Stimulated activated CD8-positive, alpha-beta memory T cell treated with anti-CD3 and anti-CD28 coated beads, Interleukin-2, amount 100 ng/mL, for 1 hour (primary cell): ENCODE results near the gene FAM120C.
A peak's percentile ranks its signal among the peaks of the same experiment; 100 is the strongest.

ENCODE experiments used
- DNase-seq, 2 donors: peaks; one replicate each; pipeline ENCODE4 v3.0.0-alpha.2; 2020; ENCODE audit warnings: low read depth in 2 of 2

The FAM120C gene, protein sequence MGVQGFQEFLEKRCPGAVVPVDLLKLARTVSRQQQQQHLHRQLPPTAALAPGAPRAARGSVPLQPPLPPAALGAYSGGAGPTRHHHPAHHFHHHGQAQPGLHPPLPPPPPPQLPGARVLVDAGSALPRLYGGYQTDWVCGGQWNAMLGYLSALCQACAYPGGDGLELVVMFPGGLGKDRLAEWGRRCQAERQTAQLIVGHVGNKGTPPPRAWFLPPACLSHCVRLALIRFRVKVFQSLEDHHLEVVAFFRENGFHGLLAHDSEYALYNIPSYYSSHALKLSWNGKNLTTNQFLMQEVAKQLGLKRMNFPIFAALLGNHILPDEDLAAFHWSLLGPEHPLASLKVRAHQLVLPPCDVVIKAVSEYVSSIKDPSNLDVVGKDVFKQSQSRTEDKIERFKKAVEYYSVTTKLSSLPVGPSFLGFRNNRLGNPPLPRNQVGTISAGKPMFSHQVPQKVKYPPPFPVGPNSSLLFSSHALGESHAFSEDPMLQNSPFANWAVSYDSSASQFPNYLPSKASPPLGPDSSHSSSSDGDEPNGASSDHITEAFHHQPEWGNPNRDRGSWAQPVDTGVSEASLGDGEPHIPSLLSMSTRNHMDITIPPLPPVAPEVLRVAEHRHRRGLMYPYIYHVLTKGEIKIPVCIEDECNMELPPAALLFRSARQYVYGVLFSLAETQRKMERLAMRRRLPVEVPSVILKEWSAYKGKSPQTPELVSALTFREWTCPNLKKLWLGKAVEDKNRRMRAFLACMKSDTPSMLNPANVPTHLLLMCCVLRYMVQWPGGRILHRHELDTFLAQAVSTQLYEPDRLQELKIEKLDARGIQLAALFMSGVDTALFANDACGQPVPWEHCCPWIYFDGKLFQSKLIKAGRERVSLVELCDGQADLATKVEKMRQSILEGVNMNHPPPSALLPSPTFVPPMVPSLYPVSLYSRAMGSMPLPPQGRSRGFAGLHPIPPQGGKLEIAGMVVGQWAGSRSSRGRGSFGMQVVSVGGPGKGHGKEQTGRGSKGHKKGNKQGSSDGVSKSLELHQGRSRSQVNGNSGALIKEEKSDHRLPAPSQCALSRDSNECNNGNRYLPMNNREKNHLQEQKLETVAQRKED

DNA sequence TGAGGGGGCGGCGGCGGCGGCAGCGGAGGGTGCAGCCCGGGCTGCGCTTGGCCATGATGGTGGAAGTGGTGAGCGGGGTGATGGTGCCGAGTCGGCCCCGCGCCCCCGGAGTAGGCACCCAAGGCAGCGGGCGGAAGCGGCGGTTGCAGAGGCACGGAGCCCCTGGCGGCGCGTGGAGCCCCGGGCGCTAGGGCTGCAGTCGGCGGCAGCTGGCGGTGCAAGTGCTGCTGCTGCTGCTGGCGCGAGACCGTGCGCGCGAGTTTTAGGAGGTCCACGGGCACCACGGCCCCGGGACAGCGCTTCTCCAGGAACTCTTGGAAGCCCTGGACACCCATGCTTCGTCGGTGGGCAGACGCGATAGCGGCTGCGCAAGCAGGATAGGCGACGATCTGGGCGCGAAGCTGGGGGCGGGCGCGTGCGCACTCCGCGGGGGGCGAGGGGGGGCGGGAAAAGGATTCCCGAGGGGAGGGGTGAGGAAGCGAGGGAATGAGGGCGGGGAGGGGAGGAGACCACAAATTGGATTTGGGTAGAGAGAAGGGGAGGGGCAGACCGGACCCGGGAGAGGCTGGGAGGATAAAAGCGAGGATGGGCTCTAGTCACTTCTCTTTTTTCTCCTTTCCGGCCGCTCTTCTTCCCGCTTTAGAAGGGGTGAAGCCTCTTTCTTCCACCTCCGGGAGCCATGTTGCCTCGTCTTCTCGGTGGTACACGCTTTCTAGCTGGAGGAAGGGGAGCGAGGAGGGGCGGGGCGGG lies at the start of gene FAM120C:
FAM120C (minus strand) TSS at position 391 of the 750 bp plus-strand sequence; CDS start at position 335, 56 bp downstream.
- DNase-seq, result peak; percentile 7 to 33

DNA sequence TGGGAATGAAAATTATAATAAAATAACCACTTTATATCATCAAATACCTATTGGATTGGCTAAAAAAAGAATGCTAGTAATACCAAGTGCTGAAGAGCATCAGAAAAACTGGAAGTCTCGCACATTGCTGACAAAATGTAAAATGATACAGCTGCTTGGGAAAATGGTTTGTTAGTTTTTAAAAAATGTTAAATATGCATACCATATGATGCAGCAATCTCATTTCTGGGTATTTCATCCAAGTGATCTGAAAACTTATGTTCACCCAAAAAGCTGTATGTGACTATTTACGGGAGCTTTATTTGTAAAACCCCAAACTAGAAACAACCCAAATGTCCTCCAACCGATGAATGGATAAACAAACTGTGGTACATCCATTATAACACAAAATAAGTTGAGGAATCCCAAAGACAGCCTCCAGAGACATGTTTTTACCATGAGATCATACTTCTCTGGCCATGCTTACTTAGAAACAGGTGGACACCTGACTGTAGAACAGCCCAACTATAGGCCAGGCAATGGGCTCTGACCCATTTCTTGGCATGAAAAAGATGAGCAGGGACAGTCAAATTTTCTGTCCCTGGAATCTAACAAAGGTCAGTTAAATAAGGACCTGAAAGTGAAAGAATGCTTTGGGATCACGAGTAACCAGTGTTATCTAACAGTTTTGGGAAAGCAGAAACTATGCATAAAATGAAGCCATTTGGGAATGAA lies 47.5 kb upstream of the FAM120C start:
- no peak for DNase-seq

DNA sequence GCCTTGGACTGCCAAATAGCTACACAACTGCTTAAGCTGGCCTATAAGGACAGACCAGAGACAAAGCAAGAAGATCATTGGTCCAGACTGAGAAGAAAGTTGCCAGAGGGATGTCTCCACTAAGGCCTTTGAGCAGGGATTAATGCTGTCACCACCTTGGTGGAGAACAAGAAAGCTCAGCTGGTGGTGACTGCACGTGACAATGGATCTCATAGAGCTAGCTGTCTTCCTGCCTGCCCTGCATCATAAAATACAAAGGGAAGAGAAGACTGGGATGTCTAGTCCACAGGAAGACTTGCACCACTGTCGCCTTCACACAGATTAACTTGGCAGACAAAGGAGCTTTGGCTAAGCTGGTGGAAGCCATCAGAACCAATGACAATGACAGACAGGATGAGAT lies 40.5 kb upstream of the FAM120C start:
- DNase-seq, result no peak

DNA sequence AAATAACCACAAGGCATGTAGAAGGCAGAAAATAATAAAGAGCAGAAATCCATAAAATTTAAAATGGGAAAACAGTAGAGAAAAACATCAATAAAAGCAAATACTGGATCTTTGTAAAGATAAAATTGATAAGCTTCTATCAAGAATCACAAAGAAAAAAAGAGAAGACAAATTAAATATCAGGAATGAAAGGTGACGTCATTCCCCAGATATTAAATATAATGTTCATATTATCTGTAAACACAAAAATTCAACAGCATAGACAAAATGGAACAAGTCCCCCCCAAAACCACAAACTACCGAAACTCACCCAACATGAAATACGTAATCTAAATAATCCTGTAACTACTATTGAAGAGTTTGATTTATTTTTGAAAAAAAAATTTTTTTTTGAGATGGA lies 30.5 kb upstream of the FAM120C start:
- DNase-seq, result no peak

DNA sequence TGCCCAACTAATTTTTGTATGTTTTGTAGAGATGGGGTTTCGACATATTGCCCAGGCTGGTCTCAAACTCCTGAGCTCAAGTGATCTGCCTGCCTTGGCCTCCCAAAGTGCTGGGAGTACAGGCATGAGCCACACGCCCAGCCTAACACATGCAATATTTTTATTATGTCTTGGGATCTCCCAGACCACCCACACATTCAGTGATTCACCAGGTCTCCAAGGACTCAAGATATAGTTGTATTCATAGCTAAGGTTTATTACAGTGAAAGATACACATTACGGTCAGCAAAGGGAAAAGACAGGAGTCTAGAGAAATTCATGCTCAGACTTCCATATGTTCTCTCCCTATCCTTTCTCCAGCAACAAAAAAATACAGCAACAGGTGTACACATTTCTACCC lies 25.5 kb upstream of the FAM120C start:
- no peak for DNase-seq

DNA sequence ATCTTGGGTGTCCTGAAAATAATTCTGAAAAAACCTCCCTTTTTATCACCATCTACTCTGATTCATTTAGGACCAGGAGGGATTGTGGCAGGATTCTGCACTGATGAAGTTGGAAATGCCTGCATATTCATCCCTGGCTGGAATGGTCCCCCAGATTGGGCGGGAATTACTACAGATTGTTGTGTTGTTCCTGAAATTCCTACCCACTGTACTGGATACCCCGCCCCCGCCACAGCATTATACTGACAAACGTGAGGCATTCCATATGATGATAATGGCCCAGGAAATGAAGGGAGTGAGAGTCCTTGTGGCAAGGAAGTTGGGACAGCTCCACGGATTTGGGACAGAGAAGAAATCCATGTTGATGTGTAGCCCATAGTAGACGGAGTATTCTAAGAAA lies 15.2 kb upstream of the FAM120C start:
- no peak for DNase-seq

DNA sequence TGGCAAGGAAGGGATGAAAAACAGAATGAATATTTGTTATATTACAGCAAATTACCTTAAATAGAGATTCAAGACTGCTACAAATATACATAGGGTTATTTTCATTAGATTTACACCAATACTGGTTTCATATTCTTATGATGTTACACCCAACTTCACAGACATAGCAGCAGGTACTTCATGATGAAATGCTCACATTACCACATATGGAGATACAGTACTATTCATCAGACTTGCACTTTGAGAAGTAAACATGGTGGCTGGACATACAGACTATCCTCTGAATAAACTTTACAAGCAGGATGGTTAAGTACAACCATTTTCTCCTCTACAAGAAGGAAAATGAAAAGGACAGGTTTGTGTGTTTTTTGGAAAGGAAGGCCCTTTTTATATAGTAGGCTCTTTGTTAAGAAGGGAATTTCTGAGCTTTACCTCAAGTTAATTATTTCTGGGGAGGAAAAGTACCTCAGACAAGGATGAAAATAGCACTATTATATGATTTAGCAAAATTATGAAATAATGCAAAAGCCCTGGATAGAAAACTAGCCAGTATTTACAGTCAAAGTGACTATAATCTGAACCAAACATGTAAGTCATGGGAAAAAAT lies 12.0 kb upstream of the FAM120C start:
- DNase-seq, result no peak

DNA sequence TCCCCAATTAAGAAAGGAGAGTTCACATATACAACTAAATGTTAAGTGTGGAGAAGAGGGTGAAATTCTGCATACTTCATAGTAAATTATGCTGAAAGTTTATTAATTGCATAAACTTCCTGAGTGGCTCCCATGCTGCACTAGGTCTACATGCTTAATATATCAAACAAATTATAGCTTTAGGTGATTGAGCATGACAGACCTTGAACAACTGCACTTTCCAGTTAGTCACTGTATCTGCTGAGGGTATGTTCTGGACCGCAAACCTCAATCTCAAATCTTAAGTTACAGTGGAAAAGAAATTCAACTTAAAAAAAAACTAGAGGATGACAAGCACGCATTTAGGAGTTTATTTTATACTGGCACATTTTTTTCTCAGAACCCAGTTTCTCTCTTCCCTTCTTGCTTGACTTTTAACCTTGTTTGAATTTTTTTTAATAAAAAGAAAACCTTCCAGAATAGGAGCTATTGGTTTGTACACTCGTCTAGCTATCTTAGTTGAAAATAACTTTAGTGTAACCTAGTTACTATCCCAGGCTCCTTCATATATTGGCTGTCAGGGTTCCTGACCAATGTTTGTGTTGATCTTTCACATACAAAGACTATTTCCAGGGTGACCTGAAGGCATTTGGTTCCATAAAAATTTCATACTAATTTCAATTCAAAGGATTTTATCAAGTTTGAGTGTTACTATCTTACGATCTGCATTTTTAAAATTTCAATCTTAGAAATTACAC lies 10.2 kb upstream of the FAM120C start:
- no peak for DNase-seq

DNA sequence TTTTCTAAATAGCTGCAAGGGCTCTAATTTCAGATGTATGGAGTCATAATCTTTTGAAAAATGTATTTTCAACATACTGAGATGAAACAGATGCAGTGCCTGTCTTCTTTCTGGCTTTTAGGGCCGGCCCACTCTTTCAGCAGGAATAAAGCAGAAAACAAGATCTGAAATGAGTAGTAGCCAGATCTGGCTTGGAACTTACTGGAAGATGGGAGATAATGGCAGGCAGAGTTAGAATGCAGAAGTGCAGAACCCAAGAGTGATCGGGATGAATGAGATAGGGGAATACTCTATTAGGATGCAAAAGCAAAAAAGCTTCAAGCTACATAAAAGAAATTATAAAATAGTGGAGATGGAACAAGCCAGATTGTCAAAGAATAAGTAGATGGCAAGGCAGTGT lies 1.4 kb upstream of the FAM120C start:
- DNase-seq, result no peak

DNA sequence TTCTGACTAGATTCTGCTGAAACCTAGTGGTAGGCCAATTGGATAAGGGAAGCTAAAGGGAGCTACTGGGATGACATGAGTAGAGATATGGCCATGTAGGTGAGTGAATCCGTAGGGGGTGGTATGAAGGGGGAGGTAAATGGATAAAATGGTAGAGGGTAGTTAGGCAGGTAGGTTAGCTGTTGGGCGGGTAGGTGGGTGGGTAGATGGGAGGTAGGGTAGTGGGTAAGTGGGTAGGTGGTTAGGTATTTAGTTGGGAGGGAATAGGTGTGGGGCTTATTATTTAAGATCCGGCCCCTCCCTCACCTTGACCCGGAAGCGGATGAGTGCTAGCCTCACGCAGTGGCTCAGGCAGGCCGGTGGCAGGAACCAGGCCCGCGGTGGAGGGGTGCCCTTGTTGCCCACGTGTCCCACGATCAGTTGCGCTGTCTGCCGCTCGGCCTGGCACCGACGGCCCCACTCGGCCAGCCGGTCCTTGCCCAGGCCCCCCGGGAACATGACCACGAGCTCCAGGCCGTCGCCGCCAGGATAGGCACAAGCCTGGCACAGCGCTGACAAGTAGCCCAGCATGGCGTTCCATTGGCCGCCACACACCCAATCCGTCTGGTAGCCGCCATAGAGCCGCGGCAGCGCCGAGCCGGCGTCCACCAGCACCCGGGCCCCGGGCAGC lies 725 bp downstream of the FAM120C start:
- peak; percentile 34 to 38 for DNase-seq

DNA sequence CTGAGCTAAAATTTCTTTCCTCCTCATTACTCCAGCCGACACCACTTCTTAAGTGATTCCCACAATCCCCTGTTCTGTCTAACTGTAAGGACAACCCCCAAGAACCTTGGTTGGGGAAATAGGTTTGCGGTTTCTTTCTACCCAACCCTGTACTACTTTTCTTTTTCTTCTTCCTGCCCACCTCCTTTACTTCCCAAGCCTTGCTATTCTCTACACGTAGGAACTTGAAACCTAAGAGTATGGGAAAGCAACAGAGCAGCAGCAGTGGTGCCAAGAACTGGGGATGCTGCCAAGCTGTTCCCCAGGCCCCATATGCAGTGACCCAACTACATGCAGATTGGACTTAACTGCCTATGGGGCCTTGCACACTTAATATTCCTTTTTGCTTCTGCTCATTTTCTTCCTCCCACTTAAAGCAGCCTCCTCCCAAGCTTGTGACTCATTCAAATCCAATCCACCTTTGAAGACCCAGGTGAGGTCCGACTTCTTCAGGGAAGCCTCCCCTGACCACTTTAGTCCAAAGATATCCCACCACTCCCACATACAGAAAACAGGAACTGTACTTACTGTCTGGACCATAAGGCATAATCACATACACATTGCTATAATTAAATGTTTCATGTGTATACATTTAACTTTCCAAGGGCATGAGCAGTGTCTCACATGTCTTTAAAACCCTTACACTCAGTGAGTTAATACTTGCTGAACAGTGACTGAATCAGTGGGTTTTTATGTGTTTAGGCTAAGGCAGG lies 1.7 kb downstream of the FAM120C start:
- no peak for DNase-seq

DNA sequence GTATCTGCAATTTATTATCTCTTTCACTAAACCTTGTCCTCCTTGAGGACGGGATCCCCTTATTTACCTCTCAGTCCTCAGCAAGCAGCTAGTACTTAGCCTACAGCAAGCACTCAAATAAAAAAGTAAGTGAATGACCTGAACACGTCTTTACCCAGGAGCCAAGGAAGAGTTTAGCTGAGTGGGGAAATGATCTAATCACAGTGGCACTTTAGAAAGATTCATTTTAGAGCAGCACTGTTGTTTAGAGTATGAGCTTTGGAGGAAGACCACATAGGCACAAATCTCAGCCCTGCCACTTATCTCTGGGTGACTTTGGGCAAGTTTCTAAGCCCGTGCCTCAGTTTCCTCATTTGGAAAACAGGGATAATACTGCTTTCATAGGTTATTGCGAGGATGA lies 2.7 kb downstream of the FAM120C start:
- no peak for DNase-seq

DNA sequence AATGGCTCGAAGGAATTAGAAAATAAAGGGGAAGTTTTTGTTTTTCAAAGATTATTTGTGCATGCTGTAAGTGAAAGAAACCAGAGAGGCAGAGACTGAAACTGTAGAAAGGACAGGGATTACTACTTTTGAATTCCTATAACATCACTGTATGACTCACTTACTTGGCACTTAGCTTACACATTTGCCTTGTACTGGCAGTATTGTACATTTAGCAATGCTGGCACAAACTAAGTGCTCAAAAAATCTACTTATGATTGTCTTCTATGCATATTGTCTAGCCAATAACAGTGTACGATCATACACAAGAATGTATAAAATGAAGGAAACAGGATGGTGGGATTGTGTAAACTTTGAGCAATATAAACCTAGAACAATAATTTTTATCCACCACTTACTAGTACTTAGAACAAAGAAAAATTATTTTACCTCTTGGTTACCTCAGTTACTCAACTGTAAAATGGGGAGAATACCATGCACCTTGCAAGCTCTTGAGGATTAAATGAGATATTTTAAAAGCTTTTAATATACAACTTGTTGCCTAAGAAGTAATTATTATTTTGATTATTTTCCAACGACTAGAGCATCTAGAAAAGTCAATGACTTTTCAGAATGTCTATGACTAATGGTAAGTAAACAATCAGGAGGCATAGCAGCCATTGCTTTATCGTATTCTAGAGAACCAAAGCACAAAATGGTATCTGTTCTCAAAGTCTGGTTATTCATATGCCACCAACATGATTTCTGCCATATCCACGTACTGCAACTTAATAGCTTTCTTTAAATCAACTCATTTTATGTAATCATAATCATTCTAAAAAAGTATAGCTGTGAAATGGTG lies 4.7 kb downstream of the FAM120C start:
- DNase-seq, result no peak

DNA sequence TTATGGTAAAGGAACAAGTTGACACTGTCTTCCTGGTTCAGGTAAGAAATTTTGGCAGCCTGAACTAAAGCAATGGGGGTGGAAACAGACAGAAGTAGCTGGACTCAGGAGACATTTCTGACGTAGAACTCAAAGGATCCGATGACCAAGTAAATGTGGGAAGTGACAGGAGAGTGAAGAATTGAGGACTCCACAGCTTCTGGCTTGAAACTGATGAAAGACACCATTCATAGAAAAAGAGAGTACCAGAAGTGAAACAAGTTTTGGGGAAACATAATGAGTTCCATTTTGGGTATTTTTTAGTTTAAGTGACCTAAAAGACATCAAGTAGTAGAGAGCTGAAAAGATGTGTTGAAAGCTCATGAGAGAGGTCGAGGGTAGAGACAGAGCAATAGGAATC lies 5.7 kb downstream of the FAM120C start:
- DNase-seq, result no peak

DNA sequence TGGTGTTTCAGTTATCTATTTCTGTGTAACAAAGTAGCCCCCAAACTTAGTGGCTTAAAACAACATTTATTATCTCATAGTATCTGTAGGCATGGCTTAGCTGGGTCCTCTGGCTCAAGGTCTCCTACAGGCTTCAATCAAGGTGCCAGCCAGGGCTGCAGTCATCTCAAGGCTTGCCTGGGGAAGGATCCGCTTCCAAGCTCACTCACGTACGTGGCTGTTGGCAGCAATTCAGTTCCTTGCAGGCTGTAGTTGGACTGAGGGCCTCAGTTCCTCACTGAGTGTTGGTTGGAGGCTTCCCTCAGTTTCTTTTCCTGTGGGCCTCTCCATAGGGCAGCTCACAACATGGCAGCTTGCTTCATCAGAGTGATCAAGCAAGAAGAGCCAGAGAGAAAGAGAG lies 9.3 kb downstream of the FAM120C start:
- no peak for DNase-seq

DNA sequence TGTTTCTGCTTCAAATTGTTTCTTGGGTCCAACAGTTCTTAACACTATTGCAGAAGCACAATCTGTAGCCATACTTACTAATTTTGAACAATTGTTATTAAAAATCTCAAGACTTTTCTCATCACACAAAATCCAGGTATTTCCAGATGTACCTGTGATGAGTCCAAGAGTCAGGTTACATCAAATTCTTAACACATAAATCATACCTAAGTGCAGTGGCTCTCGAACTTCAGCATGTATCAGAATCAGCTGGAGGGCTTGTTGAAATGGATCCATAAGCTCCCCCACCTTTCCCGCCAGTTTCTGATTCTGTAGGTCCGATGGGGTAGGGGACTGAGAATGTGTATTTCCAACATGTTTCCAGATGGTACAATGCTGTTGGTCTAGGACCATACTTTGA lies 10.6 kb downstream of the FAM120C start:
- no peak for DNase-seq

DNA sequence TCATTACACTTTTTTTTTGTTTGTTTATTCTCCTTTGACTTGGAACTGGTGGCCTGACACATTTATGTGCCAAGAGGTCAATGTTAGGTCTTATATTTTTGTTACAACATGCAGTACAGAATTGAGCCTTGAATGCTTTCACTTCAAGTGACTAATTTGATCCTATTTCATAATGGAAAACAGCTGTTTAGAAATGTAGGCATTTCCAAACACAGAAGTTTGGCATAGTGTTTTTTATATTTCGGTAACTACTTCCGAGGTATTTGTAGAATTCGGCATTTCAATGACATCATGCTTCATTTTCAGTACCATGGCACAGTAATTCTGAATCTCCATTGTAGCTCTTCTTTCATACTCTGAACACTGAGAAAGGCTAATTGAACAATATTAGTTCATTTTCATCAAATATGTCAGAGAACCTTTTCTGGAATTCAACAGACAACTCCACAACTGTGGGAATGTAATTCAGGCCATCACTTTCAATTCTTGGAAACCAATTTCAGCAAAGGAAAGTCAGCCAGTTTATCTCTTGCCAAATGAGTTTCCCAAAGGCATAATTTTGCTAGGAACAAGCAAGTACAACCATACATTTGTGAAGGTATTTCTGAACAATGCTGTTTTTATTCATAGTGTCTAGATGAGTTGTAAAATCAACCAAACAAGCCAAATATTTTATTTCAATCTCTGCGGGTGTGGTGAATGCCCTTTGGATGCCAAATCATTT lies 11.4 kb downstream of the FAM120C start:
- no peak for DNase-seq
